ENCODE measurements around the gene ALDH1A3. TPM values are rescaled to one million over a fixed set of nuclear protein-coding genes. Genes with fewer than 3 reads are reported as not detected.

The ALDH1A3 gene
- total and polyA plus RNA-seq, 2 experiments from 2014 or later = 4.0 to 19.8 TPM

- TF ChIP-seq, protein P1, sequence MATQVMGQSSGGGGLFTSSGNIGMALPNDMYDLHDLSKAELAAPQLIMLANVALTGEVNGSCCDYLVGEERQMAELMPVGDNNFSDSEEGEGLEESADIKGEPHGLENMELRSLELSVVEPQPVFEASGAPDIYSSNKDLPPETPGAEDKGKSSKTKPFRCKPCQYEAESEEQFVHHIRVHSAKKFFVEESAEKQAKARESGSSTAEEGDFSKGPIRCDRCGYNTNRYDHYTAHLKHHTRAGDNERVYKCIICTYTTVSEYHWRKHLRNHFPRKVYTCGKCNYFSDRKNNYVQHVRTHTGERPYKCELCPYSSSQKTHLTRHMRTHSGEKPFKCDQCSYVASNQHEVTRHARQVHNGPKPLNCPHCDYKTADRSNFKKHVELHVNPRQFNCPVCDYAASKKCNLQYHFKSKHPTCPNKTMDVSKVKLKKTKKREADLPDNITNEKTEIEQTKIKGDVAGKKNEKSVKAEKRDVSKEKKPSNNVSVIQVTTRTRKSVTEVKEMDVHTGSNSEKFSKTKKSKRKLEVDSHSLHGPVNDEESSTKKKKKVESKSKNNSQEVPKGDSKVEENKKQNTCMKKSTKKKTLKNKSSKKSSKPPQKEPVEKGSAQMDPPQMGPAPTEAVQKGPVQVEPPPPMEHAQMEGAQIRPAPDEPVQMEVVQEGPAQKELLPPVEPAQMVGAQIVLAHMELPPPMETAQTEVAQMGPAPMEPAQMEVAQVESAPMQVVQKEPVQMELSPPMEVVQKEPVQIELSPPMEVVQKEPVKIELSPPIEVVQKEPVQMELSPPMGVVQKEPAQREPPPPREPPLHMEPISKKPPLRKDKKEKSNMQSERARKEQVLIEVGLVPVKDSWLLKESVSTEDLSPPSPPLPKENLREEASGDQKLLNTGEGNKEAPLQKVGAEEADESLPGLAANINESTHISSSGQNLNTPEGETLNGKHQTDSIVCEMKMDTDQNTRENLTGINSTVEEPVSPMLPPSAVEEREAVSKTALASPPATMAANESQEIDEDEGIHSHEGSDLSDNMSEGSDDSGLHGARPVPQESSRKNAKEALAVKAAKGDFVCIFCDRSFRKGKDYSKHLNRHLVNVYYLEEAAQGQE (IDR thresholded peaks at IDR 0.05; ENCODE audit: unreplicated experiment) = no peak
- TF ChIP-seq POLR2AphosphoS5 (IDR thresholded peaks at IDR 0.05; ENCODE audit: low read depth) = no peak
- no peak for TF ChIP-seq EZH2phosphoT487 (IDR thresholded peaks at IDR 0.05; ENCODE audit: unreplicated experiment)
- TF ChIP-seq ETS1 (IDR thresholded peaks at IDR 0.05) = no peak
- TF ChIP-seq, protein P2, sequence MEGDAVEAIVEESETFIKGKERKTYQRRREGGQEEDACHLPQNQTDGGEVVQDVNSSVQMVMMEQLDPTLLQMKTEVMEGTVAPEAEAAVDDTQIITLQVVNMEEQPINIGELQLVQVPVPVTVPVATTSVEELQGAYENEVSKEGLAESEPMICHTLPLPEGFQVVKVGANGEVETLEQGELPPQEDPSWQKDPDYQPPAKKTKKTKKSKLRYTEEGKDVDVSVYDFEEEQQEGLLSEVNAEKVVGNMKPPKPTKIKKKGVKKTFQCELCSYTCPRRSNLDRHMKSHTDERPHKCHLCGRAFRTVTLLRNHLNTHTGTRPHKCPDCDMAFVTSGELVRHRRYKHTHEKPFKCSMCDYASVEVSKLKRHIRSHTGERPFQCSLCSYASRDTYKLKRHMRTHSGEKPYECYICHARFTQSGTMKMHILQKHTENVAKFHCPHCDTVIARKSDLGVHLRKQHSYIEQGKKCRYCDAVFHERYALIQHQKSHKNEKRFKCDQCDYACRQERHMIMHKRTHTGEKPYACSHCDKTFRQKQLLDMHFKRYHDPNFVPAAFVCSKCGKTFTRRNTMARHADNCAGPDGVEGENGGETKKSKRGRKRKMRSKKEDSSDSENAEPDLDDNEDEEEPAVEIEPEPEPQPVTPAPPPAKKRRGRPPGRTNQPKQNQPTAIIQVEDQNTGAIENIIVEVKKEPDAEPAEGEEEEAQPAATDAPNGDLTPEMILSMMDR (conservative IDR thresholded peaks at IDR 0.05; ENCODE audit: low read depth in 2 of 2) = no peak
- no peak for TF ChIP-seq CREB1 (CRISPR knock-in tag; IDR thresholded peaks at IDR 0.05; ENCODE audit: low read depth)
- no peak for TF ChIP-seq ZNF114 (CRISPR knock-in tag; IDR thresholded peaks at IDR 0.05)
- no peak for TF ChIP-seq STAT1 (IDR thresholded peaks at IDR 0.05; ENCODE audit: unreplicated experiment)
- TF ChIP-seq JUNB (IDR thresholded peaks at IDR 0.05; ENCODE audit: unreplicated experiment) = no peak
- no peak for TF ChIP-seq ZNF331 (CRISPR knock-in tag; IDR thresholded peaks at IDR 0.05; ENCODE audit: low read depth)
Observed at GRCh38 chr15:100949691-100950090, 70.1 kb downstream of the ALDH1A3 start (continued).

DNA sequence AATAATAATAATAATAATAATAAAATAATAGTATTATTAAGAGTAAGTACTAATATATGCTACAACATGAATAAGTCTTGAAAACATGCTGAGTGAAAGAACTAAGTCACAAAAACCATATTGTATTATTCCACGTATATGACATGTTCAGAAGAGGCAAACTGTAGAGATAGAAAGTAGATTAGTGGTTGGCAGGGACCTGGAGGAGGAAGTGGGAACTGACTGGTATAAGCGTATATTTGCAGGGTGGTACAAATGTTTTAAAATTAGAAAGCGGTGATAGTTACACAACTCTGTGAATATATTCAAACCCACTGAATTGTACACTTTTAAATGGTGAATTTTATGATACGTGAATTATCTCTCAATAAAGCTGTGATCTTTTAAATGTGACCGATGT, 72.3 kb downstream of the ALDH1A3 start:
- no peaks in the 10 kb centered on the region for H3K4me1 ChIP-seq (ENCODE audit: insufficient read depth)
- Mint-ChIP-seq H3K4me3 (no peak overlapping the region), H3K4me1 (peaks cover 10% of the 10 kb centered on the region)
- TF ChIP-seq EZH2 (IDR thresholded peaks at IDR 0.05; ENCODE audit: low read depth, unreplicated experiment) (no peak), ZNF114 (CRISPR knock-in tag; IDR thresholded peaks at IDR 0.05) (no peak), JUNB (IDR thresholded peaks at IDR 0.05; ENCODE audit: unreplicated experiment) (no peak), ZNF331 (CRISPR knock-in tag; IDR thresholded peaks at IDR 0.05; ENCODE audit: low read depth) (no peak), POLR2AphosphoS5 (IDR thresholded peaks at IDR 0.05; ENCODE audit: low read depth) (no peak)
- TF ChIP-seq, protein P3, sequence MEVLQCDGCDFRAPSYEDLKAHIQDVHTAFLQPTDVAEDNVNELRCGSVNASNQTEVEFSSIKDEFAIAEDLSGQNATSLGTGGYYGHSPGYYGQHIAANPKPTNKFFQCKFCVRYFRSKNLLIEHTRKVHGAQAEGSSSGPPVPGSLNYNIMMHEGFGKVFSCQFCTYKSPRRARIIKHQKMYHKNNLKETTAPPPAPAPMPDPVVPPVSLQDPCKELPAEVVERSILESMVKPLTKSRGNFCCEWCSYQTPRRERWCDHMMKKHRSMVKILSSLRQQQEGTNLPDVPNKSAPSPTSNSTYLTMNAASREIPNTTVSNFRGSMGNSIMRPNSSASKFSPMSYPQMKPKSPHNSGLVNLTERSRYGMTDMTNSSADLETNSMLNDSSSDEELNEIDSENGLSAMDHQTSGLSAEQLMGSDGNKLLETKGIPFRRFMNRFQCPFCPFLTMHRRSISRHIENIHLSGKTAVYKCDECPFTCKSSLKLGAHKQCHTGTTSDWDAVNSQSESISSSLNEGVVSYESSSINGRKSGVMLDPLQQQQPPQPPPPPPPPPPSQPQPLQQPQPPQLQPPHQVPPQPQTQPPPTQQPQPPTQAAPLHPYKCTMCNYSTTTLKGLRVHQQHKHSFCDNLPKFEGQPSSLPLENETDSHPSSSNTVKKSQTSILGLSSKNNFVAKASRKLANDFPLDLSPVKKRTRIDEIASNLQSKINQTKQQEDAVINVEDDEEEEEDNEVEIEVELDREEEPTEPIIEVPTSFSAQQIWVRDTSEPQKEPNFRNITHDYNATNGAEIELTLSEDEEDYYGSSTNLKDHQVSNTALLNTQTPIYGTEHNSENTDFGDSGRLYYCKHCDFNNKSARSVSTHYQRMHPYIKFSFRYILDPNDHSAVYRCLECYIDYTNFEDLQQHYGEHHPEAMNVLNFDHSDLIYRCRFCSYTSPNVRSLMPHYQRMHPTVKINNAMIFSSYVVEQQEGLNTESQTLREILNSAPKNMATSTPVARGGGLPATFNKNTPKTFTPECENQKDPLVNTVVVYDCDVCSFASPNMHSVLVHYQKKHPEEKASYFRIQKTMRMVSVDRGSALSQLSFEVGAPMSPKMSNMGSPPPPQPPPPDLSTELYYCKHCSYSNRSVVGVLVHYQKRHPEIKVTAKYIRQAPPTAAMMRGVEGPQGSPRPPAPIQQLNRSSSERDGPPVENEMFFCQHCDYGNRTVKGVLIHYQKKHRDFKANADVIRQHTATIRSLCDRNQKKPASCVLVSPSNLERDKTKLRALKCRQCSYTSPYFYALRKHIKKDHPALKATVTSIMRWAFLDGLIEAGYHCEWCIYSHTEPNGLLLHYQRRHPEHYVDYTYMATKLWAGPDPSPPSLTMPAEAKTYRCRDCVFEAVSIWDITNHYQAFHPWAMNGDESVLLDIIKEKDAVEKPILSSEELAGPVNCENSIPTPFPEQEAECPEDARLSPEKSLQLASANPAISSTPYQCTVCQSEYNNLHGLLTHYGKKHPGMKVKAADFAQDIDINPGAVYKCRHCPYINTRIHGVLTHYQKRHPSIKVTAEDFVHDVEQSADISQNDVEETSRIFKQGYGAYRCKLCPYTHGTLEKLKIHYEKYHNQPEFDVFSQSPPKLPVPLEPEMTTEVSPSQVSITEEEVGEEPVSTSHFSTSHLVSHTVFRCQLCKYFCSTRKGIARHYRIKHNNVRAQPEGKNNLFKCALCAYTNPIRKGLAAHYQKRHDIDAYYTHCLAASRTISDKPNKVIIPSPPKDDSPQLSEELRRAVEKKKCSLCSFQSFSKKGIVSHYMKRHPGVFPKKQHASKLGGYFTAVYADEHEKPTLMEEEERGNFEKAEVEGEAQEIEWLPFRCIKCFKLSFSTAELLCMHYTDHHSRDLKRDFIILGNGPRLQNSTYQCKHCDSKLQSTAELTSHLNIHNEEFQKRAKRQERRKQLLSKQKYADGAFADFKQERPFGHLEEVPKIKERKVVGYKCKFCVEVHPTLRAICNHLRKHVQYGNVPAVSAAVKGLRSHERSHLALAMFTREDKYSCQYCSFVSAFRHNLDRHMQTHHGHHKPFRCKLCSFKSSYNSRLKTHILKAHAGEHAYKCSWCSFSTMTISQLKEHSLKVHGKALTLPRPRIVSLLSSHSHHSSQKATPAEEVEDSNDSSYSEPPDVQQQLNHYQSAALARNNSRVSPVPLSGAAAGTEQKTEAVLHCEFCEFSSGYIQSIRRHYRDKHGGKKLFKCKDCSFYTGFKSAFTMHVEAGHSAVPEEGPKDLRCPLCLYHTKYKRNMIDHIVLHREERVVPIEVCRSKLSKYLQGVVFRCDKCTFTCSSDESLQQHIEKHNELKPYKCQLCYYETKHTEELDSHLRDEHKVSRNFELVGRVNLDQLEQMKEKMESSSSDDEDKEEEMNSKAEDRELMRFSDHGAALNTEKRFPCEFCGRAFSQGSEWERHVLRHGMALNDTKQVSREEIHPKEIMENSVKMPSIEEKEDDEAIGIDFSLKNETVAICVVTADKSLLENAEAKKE (CRISPR knock-in tag; IDR thresholded peaks at IDR 0.05) = no peak

More for the DNA sequence above, 72.3 kb downstream of the ALDH1A3 start:
- H3K79me2 ChIP-seq (replicated peaks; ENCODE audit: insufficient read depth) = no peaks in the 10 kb centered on the region
- H4K20me1 ChIP-seq (replicated peaks; ENCODE audit: insufficient read depth) = no peaks in the 10 kb centered on the region
- no peak overlapping the region for H3K4me3 ChIP-seq
- no peaks in the 10 kb centered on the region for H3F3A ChIP-seq (replicated peaks; ENCODE audit: low read depth)
- Mint-ChIP-seq H3K27ac (no peak overlapping the region), H3K36me3 (ENCODE audit: low read depth) (no peaks in the 10 kb centered on the region), H3K9me3 (no peaks in the 10 kb centered on the region), H3K27me3 (ENCODE audit: insufficient read depth, low read depth, poor library complexity) (peaks cover 4% of the 10 kb centered on the region)
- no peak overlapping the region for H2AFZ ChIP-seq
- H3K9me2 ChIP-seq (ENCODE audit: insufficient read depth) = no peaks in the 10 kb centered on the region
- H3K4me2 ChIP-seq = no peak overlapping the region
- H3K27ac ChIP-seq (ENCODE audit: low read depth) = no peak overlapping the region
- H3K36me3 ChIP-seq (ENCODE audit: insufficient read depth) = no peaks in the 10 kb centered on the region
- no peaks in the 10 kb centered on the region for H3K27me3 ChIP-seq (ENCODE audit: insufficient read depth)
- ATAC-seq (no peak), DNase-seq (ENCODE audit: low spot score) (no peak)
